GM12878 (cell line): ENCODE results near the gene KIF22. TPM values are rescaled to one million over a fixed set of nuclear protein-coding genes. Genes with fewer than 3 reads are reported as not detected.
A peak's percentile ranks its signal among the peaks of the same experiment; 100 is the strongest.

Experiments used
- BCL3 ChIP-seq: IDR thresholded peaks from 2 replicates; pipeline ENCODE4 v1.6.1; 2011; ENCODE audit warnings: borderline replicate concordance, low read depth, mild to moderate bottlenecking, moderate library complexity, low read length; ENCODE audit not compliant: insufficient read depth, poor library complexity, severe bottlenecking
- BCLAF1 ChIP-seq: fragments of 450-650 bp; IDR thresholded peaks from 2 replicates; pipeline ENCODE4 v1.6.1; 2017; ENCODE audit warnings: antibody characterized with exemption, mild to moderate bottlenecking, moderate library complexity
- BHLHE40 ChIP-seq, 2 experiments: fragments of 450-650 bp in 1 of 2; IDR thresholded peaks; 2 replicates each; pipeline ENCODE4 v1.6.1; 2011 to 2017; ENCODE audit warnings: low read depth in 2 of 2, borderline replicate concordance in 1 of 2, improper control_type of control experiment in 1 of 2, low read length in 1 of 2, mild to moderate bottlenecking in 1 of 2
- BMI1 ChIP-seq: fragments of 450-650 bp; IDR thresholded peaks from 2 replicates; pipeline ENCODE4 v1.6.1; 2016; ENCODE audit warnings: mild to moderate bottlenecking, moderate library complexity, borderline replicate concordance
- CUX1 ChIP-seq: IDR thresholded peaks from 2 replicates; pipeline ENCODE4 v1.6.1; 2012; ENCODE audit warnings: improper control_type of control experiment, low read depth, low read length; ENCODE audit not compliant: insufficient replicate concordance
- E2F4 ChIP-seq: IDR thresholded peaks from 2 replicates; pipeline ENCODE4 v1.6.1; 2012; ENCODE audit warnings: low read depth, low read length, improper control_type of control experiment
- FOS ChIP-seq: IDR thresholded peaks from 3 replicates; pipeline ENCODE4 v1.6.1; 2011; ENCODE audit warnings: borderline replicate concordance; ENCODE audit not compliant: insufficient read length; ENCODE audit errors: extremely low read depth
- HDGF ChIP-seq: fragments of 450-650 bp; IDR thresholded peaks from 2 replicates; pipeline ENCODE4 v1.6.1; 2016; ENCODE audit warnings: antibody characterized with exemption
- IKZF1 ChIP-seq: fragments of 450-650 bp; conservative IDR thresholded peaks from 2 replicates; pipeline ENCODE4 v1.6.1; 2017; ENCODE audit warnings: antibody characterized with exemption, mild to moderate bottlenecking
- MLLT1 ChIP-seq: fragments of 450-650 bp; IDR thresholded peaks from 2 replicates; pipeline ENCODE4 v1.6.1; 2016; ENCODE audit warnings: mild to moderate bottlenecking
- PAX8 ChIP-seq: fragments of 450-650 bp; IDR thresholded peaks from 2 replicates; pipeline ENCODE4 v1.6.1; 2017; ENCODE audit warnings: mild to moderate bottlenecking, moderate library complexity
- RAD51 ChIP-seq: fragments of 450-650 bp; IDR thresholded peaks from 2 replicates; pipeline ENCODE4 v1.6.1; 2016; ENCODE audit warnings: moderate library complexity, mild to moderate bottlenecking, inconsistent platforms
- SMARCA5 ChIP-seq: fragments of 450-650 bp; IDR thresholded peaks from 2 replicates; pipeline ENCODE4 v1.6.1; 2017; ENCODE audit warnings: mild to moderate bottlenecking
- TCF12 ChIP-seq: IDR thresholded peaks from 2 replicates; pipeline ENCODE4 v1.6.1; 2011; ENCODE audit warnings: low read depth, mild to moderate bottlenecking, low read length
- WRNIP1 ChIP-seq: IDR thresholded peaks from 2 replicates; pipeline ENCODE4 v1.6.1; 2011; ENCODE audit warnings: low read depth, low read length, improper control_type of control experiment, borderline replicate concordance
- polyA plus RNA-seq, 11 experiments: library from polyadenylated mRNA; depleted of rRNA in 4 of 11; unstranded in 6 of 11; stranded (reverse) in 5 of 11; fragments of >200 nt; fragmentation: Nextera tagmentation in 4 of 11; fragmentation: Illumina TruSeq in 1 of 11; extraction: Ambion mirVana in 4 of 11; extraction: Trizol in 1 of 11; gene quantifications; 1 replicate in 1 of 11; 2 replicates in 10 of 11; pipeline versions ENCODE4 v1.2.1 to v1.2.3, GENCODE V29; 2011 to 2016; ENCODE audit warnings: inconsistent platforms in 2 of 11, missing spikeins in 2 of 11, low read depth in 1 of 11
- total RNA-seq, 4 experiments: library from RNA; depleted of rRNA in 3 of 4; stranded (reverse); fragments of >200 nt in 3 of 4; fragmentation: Illumina TruSeq in 1 of 4; extraction: Trizol in 1 of 4; gene quantifications; 2 replicates each; pipeline versions ENCODE4 v1.2.1 to v1.2.3, GENCODE V29; 2013 to 2021

Gene KIF22
- total and polyA plus RNA-seq, 10 of the 15 experiments (the other 5 are each of a cell fraction or from before 2014, with no cell fraction given) = 7.6 to 158 (median 132) TPM

- peak; percentile 14 to 45; a peak in 2 of 4 replicates for TF ChIP-seq BHLHE40 (IDR thresholded peaks at IDR 0.05; ENCODE audit: borderline replicate concordance in 1 of 2, low read depth in 2 of 2, low read length in 1 of 2)
- TF ChIP-seq HDGF = peak; percentile 95
- peak; percentile 41; the same call in 1 of the 2 replicates for TF ChIP-seq TCF12
- TF ChIP-seq PAX8 = no peak
- no peak for TF ChIP-seq BMI1
- no peak for TF ChIP-seq WRNIP1
- peak; percentile 88 for TF ChIP-seq SMARCA5
- TF ChIP-seq MLLT1 = peak; percentile 94
- TF ChIP-seq BCL3 = no peak
- TF ChIP-seq E2F4 = no peak; the same call in 1 of the 2 replicates
- TF ChIP-seq CUX1 = no peak
- TF ChIP-seq FOS = no peak
- TF ChIP-seq RAD51 = no peak
- peak; percentile 99 for TF ChIP-seq IKZF1
- TF ChIP-seq BCLAF1 = no peak
These were observed 25.5 kb downstream of the KIF22 start, which contains the start of gene PAGR1 (continued) for GRCh38 chr16:29815793-29816693.
